ACC112 (cell line): ENCODE data around the gene KRT74.

Source experiments
- H2AFZ ChIP-seq: fragments of 200-600 bp; sonication (generic); one replicate; pipeline ENCODE4 v1.6.0; 2017; ENCODE audit warnings: antibody characterized with exemption, low read length; ENCODE audit not compliant: unreplicated experiment
- H3K27ac ChIP-seq: fragments of 200-600 bp; sonication (generic); 2 replicates; pipeline ENCODE4 v1.5.1; 2014; ENCODE audit warnings: low read depth, mild to moderate bottlenecking, antibody characterized with exemption, low read length, moderate library complexity
- H3K27me3 ChIP-seq: fragments of 200-600 bp; sonication (generic); 2 replicates; pipeline ENCODE4 v1.6.1; 2014; ENCODE audit warnings: mild to moderate bottlenecking, antibody characterized with exemption, low read length, moderate library complexity, mixed read lengths; ENCODE audit not compliant: insufficient read depth
- H3K36me3 ChIP-seq: fragments of 200-600 bp; sonication (generic); 2 replicates; pipeline ENCODE4 v1.6.1; 2016; ENCODE audit warnings: mild to moderate bottlenecking, antibody characterized with exemption, low read length, moderate library complexity, mixed read lengths; ENCODE audit not compliant: insufficient read depth
- H3K4me1 ChIP-seq: fragments of 200-600 bp; sonication (generic); one replicate; pipeline ENCODE4 v1.6.1; 2016; ENCODE audit warnings: low read length, mixed read lengths; ENCODE audit not compliant: insufficient read depth, unreplicated experiment, control insufficient read depth
- H3K4me3 ChIP-seq: fragments of 200-600 bp; sonication (generic); 2 replicates; pipeline ENCODE4 v1.5.1; 2014; ENCODE audit warnings: mild to moderate bottlenecking, low read depth, low read length
- H3K79me2 ChIP-seq: fragments of 200-600 bp; sonication (generic); one replicate; pipeline ENCODE4 v1.6.0; 2016; ENCODE audit warnings: low read length; ENCODE audit not compliant: control insufficient read depth, unreplicated experiment, insufficient read depth

KRT74 gene

GRCh38 chr12:52521568-52522266 is 51.9 kb downstream of the KRT74 start:
- no peak overlapping the region for H3K27ac ChIP-seq
- no peaks in the 10 kb centered on the region for H3K36me3 ChIP-seq
- H3K4me1 ChIP-seq, result no peaks in the 10 kb centered on the region
- no peak overlapping the region for H3K4me3 ChIP-seq
- no peaks in the 10 kb centered on the region for H3K79me2 ChIP-seq
- no peak overlapping the region for H2AFZ ChIP-seq
- no peaks in the 10 kb centered on the region for H3K27me3 ChIP-seq

GRCh38 chr12:52521175-52521567 is 52.5 kb downstream of the KRT74 start:
- Histone ChIP-seq H3K27ac (no peak overlapping the region), H3K4me1 (peaks cover under 1% of the 10 kb centered on the region), H3K36me3 (no peaks in the 10 kb centered on the region), H3K4me3 (no peak overlapping the region), H3K27me3 (no peaks in the 10 kb centered on the region), H2AFZ (no peak overlapping the region), H3K79me2 (no peaks in the 10 kb centered on the region)

GRCh38 chr12:52519826-52520662 is 53.6 kb downstream of the KRT74 start, which contains the start of gene KRT5:
TSS of gene KRT5 (minus strand) at chr12:52520394. CDS start at chr12:52520296, 98 bp downstream.
- no peak within 1 kb of the TSS for H3K4me3 ChIP-seq
- H3K4me1 ChIP-seq, result peaks cover 6% of the 10 kb centered on the region
- H3K27ac ChIP-seq, result no peak within 1 kb of the TSS
- H3K36me3 ChIP-seq, result no peaks in the 10 kb centered on the region
- no peaks in the 10 kb centered on the region for H3K27me3 ChIP-seq
- H2AFZ ChIP-seq, result no peak within 1 kb of the TSS
- no peaks in the 10 kb centered on the region for H3K79me2 ChIP-seq

- no peak overlapping the region for H3K27ac ChIP-seq
- H3K27me3 ChIP-seq, result no peaks in the 10 kb centered on the region
- H3K79me2 ChIP-seq, result no peaks in the 10 kb centered on the region
- no peak overlapping the region for H2AFZ ChIP-seq
- no peaks in the 10 kb centered on the region for H3K36me3 ChIP-seq
- H3K4me3 ChIP-seq, result no peak overlapping the region
- H3K4me1 ChIP-seq, result peaks cover 6% of the 10 kb centered on the region
Measured at GRCh38 chr12:52519387-52519703, 54.3 kb downstream of the KRT74 start.

- H3K4me3 ChIP-seq, result no peak overlapping the region
Measured at GRCh38 chr12:52518574-52519386, 54.9 kb downstream of the KRT74 start.

GRCh38 chr12:52517888-52518287 is 55.8 kb downstream of the KRT74 start:
- H3K27me3 ChIP-seq, result no peaks in the 10 kb centered on the region

More at GRCh38 chr12:52518574-52519386, 54.9 kb downstream of the KRT74 start:
- H3K27ac ChIP-seq, result no peak overlapping the region
- no peaks in the 10 kb centered on the region for H3K36me3 ChIP-seq
- no peaks in the 10 kb centered on the region for H3K79me2 ChIP-seq
- no peaks in the 10 kb centered on the region for H3K27me3 ChIP-seq
- peaks cover 6% of the 10 kb centered on the region for H3K4me1 ChIP-seq
- no peak overlapping the region for H2AFZ ChIP-seq

GRCh38 chr12:52517005-52517835 is 56.4 kb downstream of the KRT74 start:
- Histone ChIP-seq H3K79me2 (no peaks in the 10 kb centered on the region), H3K27ac (no peak overlapping the region), H3K27me3 (no peaks in the 10 kb centered on the region), H3K36me3 (no peaks in the 10 kb centered on the region), H2AFZ (no peak overlapping the region), H3K4me3 (no peak overlapping the region), H3K4me1 (peaks cover 6% of the 10 kb centered on the region)

More at GRCh38 chr12:52517888-52518287, 55.8 kb downstream of the KRT74 start:
- Histone ChIP-seq H3K4me3 (no peak overlapping the region), H2AFZ (no peak overlapping the region), H3K27ac (no peak overlapping the region), H3K4me1 (peaks cover 6% of the 10 kb centered on the region), H3K36me3 (no peaks in the 10 kb centered on the region), H3K79me2 (no peaks in the 10 kb centered on the region)

GRCh38 chr12:52515927-52516831 is 57.5 kb downstream of the KRT74 start:
- peaks cover 6% of the 10 kb centered on the region for H3K4me1 ChIP-seq
- no peak overlapping the region for H3K27ac ChIP-seq
- H3K36me3 ChIP-seq, result no peaks in the 10 kb centered on the region
- no peak overlapping the region for H3K4me3 ChIP-seq
- no peaks in the 10 kb centered on the region for H3K79me2 ChIP-seq
- no peaks in the 10 kb centered on the region for H3K27me3 ChIP-seq
- no peak overlapping the region for H2AFZ ChIP-seq
